Loucy (cell line): ENCODE data around the gene NLRC5.

Experiments
- EZH2phosphoT487 ChIP-seq: fragments of 200-600 bp; IDR thresholded peaks from 2 replicates; pipeline ENCODE4 v1.6.1; 2018; ENCODE audit warnings: antibody characterized with exemption, mild to moderate bottlenecking, moderate library complexity, borderline replicate concordance
- TF ChIP-seq, protein P1 (sequence below): fragments of 200-600 bp; sonication (generic); conservative IDR thresholded peaks from 2 replicates; pipeline ENCODE4 v1.5.1; 2014; ENCODE audit warnings: mild to moderate bottlenecking, antibody characterized with exemption, low read length

- TF ChIP-seq, protein P1, sequence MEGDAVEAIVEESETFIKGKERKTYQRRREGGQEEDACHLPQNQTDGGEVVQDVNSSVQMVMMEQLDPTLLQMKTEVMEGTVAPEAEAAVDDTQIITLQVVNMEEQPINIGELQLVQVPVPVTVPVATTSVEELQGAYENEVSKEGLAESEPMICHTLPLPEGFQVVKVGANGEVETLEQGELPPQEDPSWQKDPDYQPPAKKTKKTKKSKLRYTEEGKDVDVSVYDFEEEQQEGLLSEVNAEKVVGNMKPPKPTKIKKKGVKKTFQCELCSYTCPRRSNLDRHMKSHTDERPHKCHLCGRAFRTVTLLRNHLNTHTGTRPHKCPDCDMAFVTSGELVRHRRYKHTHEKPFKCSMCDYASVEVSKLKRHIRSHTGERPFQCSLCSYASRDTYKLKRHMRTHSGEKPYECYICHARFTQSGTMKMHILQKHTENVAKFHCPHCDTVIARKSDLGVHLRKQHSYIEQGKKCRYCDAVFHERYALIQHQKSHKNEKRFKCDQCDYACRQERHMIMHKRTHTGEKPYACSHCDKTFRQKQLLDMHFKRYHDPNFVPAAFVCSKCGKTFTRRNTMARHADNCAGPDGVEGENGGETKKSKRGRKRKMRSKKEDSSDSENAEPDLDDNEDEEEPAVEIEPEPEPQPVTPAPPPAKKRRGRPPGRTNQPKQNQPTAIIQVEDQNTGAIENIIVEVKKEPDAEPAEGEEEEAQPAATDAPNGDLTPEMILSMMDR: no peak
- TF ChIP-seq EZH2phosphoT487: no peak
These were observed 93.3 kb downstream of the NLRC5 start for GRCh38 chr16:57082664-57083063.
